Adrenal gland (tissue), 12 donors: ENCODE data around the gene SELENOO. TPM values are rescaled to one million over a fixed set of nuclear protein-coding genes. Genes with fewer than 3 reads are reported as not detected.
"Not testable (repeated sequence)": the region's sequence is repeated elsewhere in the genome, so short reads cannot be mapped to it uniquely, and the experiment has no call there.

ENCODE experiments used
- DNase-seq, 7 donors: peaks; one replicate each; pipeline ENCODE4 v3.0.0-alpha.2; 2019 to 2020
- H3K27ac ChIP-seq, 5 donors: fragments of 200-600 bp; sonication (generic) in 4 of 5; 1 replicate in 3 of 5; 2 replicates in 2 of 5; pipeline versions ENCODE4 v1.5.1 to v1.8.0; 2016 to 2020; ENCODE audit warnings: mild to moderate bottlenecking in 1 of 5
- H3K27me3 ChIP-seq: fragments of 200-600 bp; 2 replicates; pipeline ENCODE4 v1.8.0; 2021
- H3K36me3 ChIP-seq, 2 donors: fragments of 200-600 bp; replicated peaks in 1 of 2; 1 replicate in 1 of 2; 2 replicates in 1 of 2; pipeline versions ENCODE4 v1.5.1 to v1.8.0; 2018 to 2022
- H3K4me1 ChIP-seq, 2 donors: fragments of 200-600 bp; replicated peaks in 1 of 2; 1 replicate in 1 of 2; 2 replicates in 1 of 2; pipeline versions ENCODE4 v1.5.1 to v1.8.0; 2018 to 2021
- H3K4me3 ChIP-seq, 4 donors: fragments of 200-600 bp; sonication (generic) in 3 of 4; one replicate each; pipeline ENCODE4 v1.5.1; 2016 to 2018
- H3K9me3 ChIP-seq, 3 donors: fragments of 200-600 bp; sonication (generic) in 1 of 3; replicated peaks in 1 of 3; 1 replicate in 2 of 3; 2 replicates in 1 of 3; pipeline versions ENCODE4 v1.5.1 to v1.8.0; 2016 to 2021
- CTCF ChIP-seq, 6 experiments: fragments of 450-650 bp in 4 of 6; fragments of 200-600 bp in 2 of 6; sonication (generic) in 1 of 6; IDR thresholded peaks; 1 replicate in 5 of 6; 2 replicates in 1 of 6; pipeline versions ENCODE4 v1.5.1 to v1.8.0; 2016 to 2021; ENCODE audit warnings: antibody characterized with exemption in 6 of 6, mild to moderate bottlenecking in 2 of 6, moderate library complexity in 1 of 6
- POLR2A ChIP-seq, 2 donors: fragments of 450-650 bp; IDR thresholded peaks; one replicate each; pipeline ENCODE4 v1.6.1; 2017; ENCODE audit warnings: antibody characterized with exemption in 2 of 2, mild to moderate bottlenecking in 2 of 2, moderate library complexity in 1 of 2
- WGBS, 4 donors: extraction: QIAGEN DNeasy Blood & Tissue Kit in 2 of 4; methylation state at CpG; one replicate each; pipeline versions ENCODE4 v1.1.5 to v1.1.7; 2013 to 2017; 5-methylcytosine and 5-hydroxymethylcytosine counted together
- intact Hi-C, 2 donors: fragments of 100-400 bp; cut with DNase I; formaldehyde crosslinking; loops; one replicate each; pipeline versions ENCODE4 v1.14.1 to v1.15.0; 2022 to 2023
- polyA plus RNA-seq, 3 donors: library from polyadenylated mRNA; stranded (reverse); fragments of 200-250 nt in 2 of 3; fragments of 350-450 nt in 1 of 3; fragmentation: Illumina TruSeq in 1 of 3; extraction: RNeasy Lipid Tissue Mini Kit (QIAGEN cat#74804) in 1 of 3; gene quantifications; one replicate each; pipeline ENCODE4 v1.2.3, GENCODE V29; 2013 to 2014
- total RNA-seq, 9 donors: library from RNA; depleted of rRNA in 4 of 9; stranded (reverse); fragments of >200 nt in 4 of 9; fragments of 120-200 nt in 1 of 9; fragmentation: NEBNext Ultra II Directional in 1 of 9; extraction: Animal tissue kit (Norgen Biotek cat#: 25700) in 1 of 9; gene quantifications; one replicate each; pipeline versions ENCODE4 v1.1.0 to v1.2.4, GENCODE V29; 2013 to 2023
- donor health status: healthy with polysubstance abuse.
- donor health status: Bipolar disorder and iron deficiency.
- donor health status: DM: yes; HTN: yes; CAD: no.
- donor health status: DM: no; HTN: no; CAD: no.
- donor health status: DM: no; HTN: no; CAD: no.
- donor health status: DM: yes; HTN: yes; CAD: no.

SELENOO gene
- total and polyA plus RNA-seq, 12 donors: 1.9 to 89.0 (median 35.8) TPM

GRCh38 chr22:50167689-50168489 lies 32.9 kb upstream of the SELENOO start:
- Histone ChIP-seq H3K36me3 (no peaks in the 10 kb centered on the region), H3K4me1 (peaks cover 4 to 6% of the 10 kb centered on the region in 2 donors), H3K27me3 (peaks cover 6% of the 10 kb centered on the region), H3K4me3 (no peak overlapping the region), H3K27ac (no peak overlapping the region), H3K9me3 (no peaks in the 10 kb centered on the region)
- no peak for DNase-seq
- no peak for TF ChIP-seq CTCF (IDR thresholded peaks at IDR 0.05)
- no peak for TF ChIP-seq POLR2A (IDR thresholded peaks at IDR 0.05)
- intact Hi-C loops: no loop called here
- 57 to 66% (median 62%) methylated on average over 10 to 11 of the region's 11 CpGs for WGBS, 4 donors

GRCh38 chr22:50168490-50169180 lies 32.2 kb upstream of the SELENOO start:
- H3K36me3 ChIP-seq, H3K27me3 ChIP-seq, DNase-seq, H3K4me3 ChIP-seq, intact Hi-C loops, H3K27ac ChIP-seq, H3K4me1 ChIP-seq, H3K9me3 ChIP-seq: not testable (repeated sequence)
- 66 to 84% (median 82%) methylated on average over 5 of the region's 5 CpGs for WGBS, 4 donors

- Histone ChIP-seq H3K4me1 (peaks cover 4 to 6% of the 10 kb centered on the region in 2 donors), H3K27ac (no peak overlapping the region), H3K4me3 (peak overlapping the region in 1 of 4 donors; percentile 86), H3K9me3 (no peaks in the 10 kb centered on the region), H3K36me3 (no peaks in the 10 kb centered on the region), H3K27me3 (peaks cover 6% of the 10 kb centered on the region)
- DNase-seq: peak in 1 of 7 donors; percentile 48
- intact Hi-C loops: no loop called here
- TF ChIP-seq POLR2A (IDR thresholded peaks at IDR 0.05) (no peak), CTCF (IDR thresholded peaks at IDR 0.05) (no peak)
- 15 to 30% (median 23%) methylated on average over 16 to 36 of the region's 36 CpGs for WGBS, 4 donors
Observed at GRCh38 chr22:50169181-50169759, 31.5 kb upstream of the SELENOO start.

- DNase-seq: peak in 1 of 7 donors; percentile 56
- no peaks in the 10 kb centered on the region for H3K36me3 ChIP-seq
- H3K4me3 ChIP-seq: peak overlapping the region in 1 of 4 donors; percentile 86
- intact Hi-C loops: no loop called here
- peaks cover 6% of the 10 kb centered on the region for H3K27me3 ChIP-seq
- 0 to 1% (median 1%) methylated on average over 9 to 70 of the region's 70 CpGs for WGBS, 4 donors
- TF ChIP-seq CTCF (IDR thresholded peaks at IDR 0.05) (no peak), POLR2A (IDR thresholded peaks at IDR 0.05) (no peak)
- no peak overlapping the region for H3K27ac ChIP-seq
- no peaks in the 10 kb centered on the region for H3K9me3 ChIP-seq
- peaks cover 4 to 6% of the 10 kb centered on the region in 2 donors for H3K4me1 ChIP-seq
Observed at GRCh38 chr22:50169774-50170341, 31.0 kb upstream of the SELENOO start.
